Thoracic aorta (tissue), 2 donors: Measurements from ENCODE around the gene TYSND1. TPM values are rescaled to one million over a fixed set of nuclear protein-coding genes. Genes with fewer than 3 reads are reported as not detected.

ENCODE experiments used
- ATAC-seq: fragments of 150-250 bp; one replicate; pipeline ENCODE4 v1.8.0; 2017; ENCODE audit warnings: low read depth; ENCODE audit not compliant: insufficient number of reproducible peaks, low FRiP score
- DNase-seq: peaks from one replicate; pipeline ENCODE4 v3.0.0-alpha.2; 2020; ENCODE audit warnings: low spot score
- H3K27ac ChIP-seq, 2 donors: fragments of 200-600 bp; sonication (generic); 1 replicate in 1 of 2; 2 replicates in 1 of 2; pipeline ENCODE4 v1.5.1; 2016; ENCODE audit warnings: mild to moderate bottlenecking in 2 of 2, moderate library complexity in 2 of 2
- H3K27me3 ChIP-seq: fragments of 200-600 bp; sonication (generic); replicated peaks from 2 replicates; pipeline ENCODE4 v1.6.0; 2016; ENCODE audit warnings: mild to moderate bottlenecking; ENCODE audit not compliant: insufficient read depth
- H3K36me3 ChIP-seq: fragments of 200-600 bp; sonication (generic); one replicate; pipeline ENCODE4 v1.5.1; 2016
- H3K4me1 ChIP-seq, 2 donors: fragments of 200-600 bp; sonication (generic); 1 replicate in 1 of 2; 2 replicates in 1 of 2; pipeline versions ENCODE4 v1.5.1 to v1.6.0; 2016; ENCODE audit warnings: low read depth in 2 of 2, mild to moderate bottlenecking in 1 of 2; ENCODE audit not compliant: control insufficient read depth in 1 of 2
- H3K4me3 ChIP-seq: fragments of 200-600 bp; sonication (generic); 2 replicates; pipeline ENCODE4 v1.5.1; 2016; ENCODE audit warnings: mild to moderate bottlenecking
- H3K9me3 ChIP-seq: fragments of 200-600 bp; sonication (generic); 2 replicates; pipeline ENCODE4 v1.5.1; 2016
- total RNA-seq, 2 donors: library from RNA; depleted of rRNA; stranded (reverse); fragments of >200 nt; gene quantifications; one replicate each; pipeline versions ENCODE4 v1.1.0 to v1.2.3, GENCODE V29; 2016
- TF ChIP-seq, protein P1 (sequence below): fragments of 200-600 bp; sonication (generic); IDR thresholded peaks from one replicate; pipeline ENCODE4 v1.5.1; 2019; ENCODE audit warnings: antibody characterized with exemption

TYSND1 gene
- total RNA-seq, 2 donors from 2014 or later: 11.4 to 12.2 TPM

DNA sequence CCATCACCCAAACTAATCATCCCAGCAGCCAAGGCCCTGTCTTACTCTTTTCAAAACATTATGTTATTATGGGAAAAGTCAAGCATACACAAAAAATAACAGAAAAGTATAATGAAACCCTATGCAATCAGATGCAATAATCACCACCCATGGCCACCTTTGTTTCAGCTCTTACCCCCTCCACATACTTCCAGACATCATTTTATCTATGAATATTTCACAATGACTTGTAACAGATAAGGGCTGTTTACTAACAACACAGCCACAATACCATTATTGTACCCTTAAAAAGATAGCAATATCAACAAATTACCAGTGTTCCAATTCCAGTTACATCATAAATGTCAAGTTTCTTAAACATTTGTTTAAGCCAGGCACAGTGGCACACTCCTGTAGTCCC is 49.0 kb downstream of the TYSND1 start:
- no peak overlapping the region for H3K4me3 ChIP-seq
- ATAC-seq: no peak
- H3K4me1 ChIP-seq: no peaks in the 10 kb centered on the region
- TF ChIP-seq, protein P1, sequence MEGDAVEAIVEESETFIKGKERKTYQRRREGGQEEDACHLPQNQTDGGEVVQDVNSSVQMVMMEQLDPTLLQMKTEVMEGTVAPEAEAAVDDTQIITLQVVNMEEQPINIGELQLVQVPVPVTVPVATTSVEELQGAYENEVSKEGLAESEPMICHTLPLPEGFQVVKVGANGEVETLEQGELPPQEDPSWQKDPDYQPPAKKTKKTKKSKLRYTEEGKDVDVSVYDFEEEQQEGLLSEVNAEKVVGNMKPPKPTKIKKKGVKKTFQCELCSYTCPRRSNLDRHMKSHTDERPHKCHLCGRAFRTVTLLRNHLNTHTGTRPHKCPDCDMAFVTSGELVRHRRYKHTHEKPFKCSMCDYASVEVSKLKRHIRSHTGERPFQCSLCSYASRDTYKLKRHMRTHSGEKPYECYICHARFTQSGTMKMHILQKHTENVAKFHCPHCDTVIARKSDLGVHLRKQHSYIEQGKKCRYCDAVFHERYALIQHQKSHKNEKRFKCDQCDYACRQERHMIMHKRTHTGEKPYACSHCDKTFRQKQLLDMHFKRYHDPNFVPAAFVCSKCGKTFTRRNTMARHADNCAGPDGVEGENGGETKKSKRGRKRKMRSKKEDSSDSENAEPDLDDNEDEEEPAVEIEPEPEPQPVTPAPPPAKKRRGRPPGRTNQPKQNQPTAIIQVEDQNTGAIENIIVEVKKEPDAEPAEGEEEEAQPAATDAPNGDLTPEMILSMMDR: no peak
- H3K27me3 ChIP-seq: no peaks in the 10 kb centered on the region
- no peaks in the 10 kb centered on the region for H3K9me3 ChIP-seq
- H3K36me3 ChIP-seq: peaks cover 15% of the 10 kb centered on the region
- DNase-seq: no peak
- no peak overlapping the region for H3K27ac ChIP-seq

DNA sequence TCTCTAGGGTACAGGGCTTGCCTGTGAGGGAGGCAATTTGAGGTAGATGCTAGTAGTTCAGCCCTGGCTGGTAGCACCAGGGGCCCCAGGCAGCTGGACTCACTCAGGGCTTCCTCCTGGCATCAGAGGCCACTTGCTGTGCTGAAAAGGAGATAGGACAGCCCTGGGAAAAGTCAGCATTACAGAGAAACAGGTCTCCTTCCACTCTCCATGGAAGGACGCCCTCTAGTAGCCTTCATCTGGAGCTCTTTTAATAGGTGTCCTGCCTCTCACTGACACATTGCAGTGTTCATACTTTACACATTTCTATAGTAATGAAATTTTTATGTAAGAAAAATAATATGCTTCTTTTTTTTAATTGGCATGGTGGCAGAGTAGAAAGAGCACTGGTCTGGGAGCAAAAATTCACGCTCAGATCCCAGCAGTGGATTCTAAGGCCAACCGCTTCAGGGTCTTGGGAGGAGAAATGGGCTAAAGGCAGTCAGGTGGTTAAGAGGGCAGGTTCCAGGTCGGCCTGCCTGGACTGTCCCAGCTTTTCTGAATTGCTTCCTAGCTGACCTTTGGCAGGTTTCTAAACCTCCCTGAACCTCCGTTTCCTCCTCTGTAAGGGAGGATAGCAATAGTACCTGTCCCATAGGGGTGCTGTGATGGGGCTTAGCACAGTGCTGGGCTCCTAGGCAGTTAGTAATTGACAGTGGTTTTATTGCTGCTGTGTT is 49.6 kb downstream of the TYSND1 start:
- no peak overlapping the region for H3K27ac ChIP-seq
- H3K4me3 ChIP-seq: no peak overlapping the region
- DNase-seq (no peak), ATAC-seq (no peak)
- H3K9me3 ChIP-seq: no peaks in the 10 kb centered on the region
- H3K27me3 ChIP-seq: no peaks in the 10 kb centered on the region
- no peaks in the 10 kb centered on the region for H3K4me1 ChIP-seq
- TF ChIP-seq, protein P1: no peak
- H3K36me3 ChIP-seq: peaks cover 15% of the 10 kb centered on the region

DNA sequence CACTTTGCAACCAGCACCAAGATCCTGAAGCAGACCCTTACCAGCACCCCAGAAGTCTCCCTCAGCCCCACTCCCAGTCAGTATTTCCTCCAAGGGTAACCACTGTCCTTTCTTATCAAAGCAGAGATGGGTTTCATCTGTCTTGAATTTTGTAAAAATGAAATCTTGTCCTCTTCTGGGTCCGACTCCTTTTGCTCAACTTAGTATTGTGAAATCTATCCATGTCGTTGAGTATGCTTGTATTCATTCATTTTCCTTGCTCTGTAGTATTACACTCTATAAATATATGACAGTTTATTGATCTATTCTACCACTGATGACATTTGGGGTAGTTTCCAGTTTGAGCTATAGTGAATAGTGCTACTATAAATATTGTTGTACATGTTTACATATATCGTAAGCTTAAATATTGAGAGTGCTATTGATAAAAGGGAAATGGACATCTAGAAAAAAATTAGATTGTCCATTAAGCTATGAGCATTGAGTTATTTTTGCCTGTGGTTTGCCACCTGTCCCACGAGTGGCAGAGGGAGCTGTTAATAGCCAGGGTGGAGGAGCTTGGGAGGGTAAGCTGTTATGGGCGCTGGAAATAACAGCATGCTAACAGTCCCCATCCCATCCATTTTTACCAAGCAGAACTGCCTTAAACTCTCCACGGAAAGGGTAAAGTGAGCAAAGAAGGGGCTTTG is 50.3 kb downstream of the TYSND1 start:
- no peak for ATAC-seq
- no peaks in the 10 kb centered on the region for H3K27me3 ChIP-seq
- no peaks in the 10 kb centered on the region for H3K9me3 ChIP-seq
- no peak overlapping the region for H3K4me3 ChIP-seq
- TF ChIP-seq, protein P1: no peak
- H3K27ac ChIP-seq: no peak overlapping the region
- H3K36me3 ChIP-seq: peaks cover 15% of the 10 kb centered on the region
- DNase-seq: no peak
- no peaks in the 10 kb centered on the region for H3K4me1 ChIP-seq

DNA sequence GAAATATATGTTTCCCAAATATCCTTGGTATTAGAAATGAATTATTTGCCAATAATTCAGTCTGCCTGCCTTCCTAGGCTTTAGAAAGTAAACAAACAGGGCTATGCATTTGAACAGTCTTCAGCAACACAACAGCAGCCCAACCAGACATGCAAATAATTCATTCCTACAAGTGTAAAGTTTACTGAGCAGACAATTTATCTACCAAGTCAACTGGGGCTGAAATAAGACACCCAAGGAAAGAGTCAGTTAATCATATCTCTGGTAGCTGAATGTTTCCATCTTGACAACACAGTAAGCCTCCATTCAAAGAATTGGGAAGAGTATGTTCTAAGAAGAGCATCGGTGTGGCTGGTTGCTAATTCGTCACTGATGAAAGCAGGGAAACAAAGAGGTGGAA is 52.2 kb downstream of the TYSND1 start:
- Histone ChIP-seq H3K36me3 (peaks cover 7% of the 10 kb centered on the region), H3K27me3 (no peaks in the 10 kb centered on the region), H3K4me3 (no peak overlapping the region), H3K27ac (no peak overlapping the region), H3K9me3 (no peaks in the 10 kb centered on the region), H3K4me1 (no peaks in the 10 kb centered on the region)
- no peak for DNase-seq
- TF ChIP-seq, protein P1: no peak
- ATAC-seq: no peak

DNA sequence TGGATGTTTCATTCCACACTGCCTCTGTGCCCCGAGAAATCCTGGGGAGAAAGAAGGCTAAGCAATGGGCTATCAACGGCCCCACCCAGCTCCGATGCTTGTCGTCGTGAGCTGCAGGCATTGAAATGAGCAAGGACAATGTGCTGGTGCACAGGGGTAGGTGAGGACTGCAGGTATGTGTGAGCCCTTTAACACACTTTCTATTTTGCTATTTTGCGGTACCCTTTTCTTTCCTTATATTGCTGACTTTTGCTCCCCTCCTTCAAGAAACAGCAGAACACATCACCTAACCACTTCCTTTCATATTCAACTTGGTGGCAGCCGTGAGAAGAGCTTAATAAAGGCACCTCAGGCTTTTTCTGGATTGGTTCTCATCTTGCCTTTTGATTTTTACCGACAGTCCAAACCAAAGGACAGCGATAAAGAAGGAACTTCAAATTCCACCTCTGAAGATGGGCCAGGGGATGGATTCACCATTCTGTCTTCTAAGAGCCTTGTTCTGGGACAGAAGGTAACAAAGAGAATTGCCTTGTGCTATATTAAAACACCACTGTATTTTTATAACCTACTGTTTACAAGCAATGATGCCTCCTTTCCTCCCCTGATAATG is 53.1 kb downstream of the TYSND1 start:
- Histone ChIP-seq H3K4me3 (no peak overlapping the region), H3K4me1 (no peaks in the 10 kb centered on the region), H3K36me3 (peaks cover 6% of the 10 kb centered on the region), H3K27me3 (no peaks in the 10 kb centered on the region), H3K27ac (no peak overlapping the region), H3K9me3 (no peaks in the 10 kb centered on the region)
- no peak for ATAC-seq
- TF ChIP-seq, protein P1: no peak
- DNase-seq: no peak
